ENCODE measurements around the gene CPNE5. TPM values are rescaled to one million over a fixed set of nuclear protein-coding genes. Genes with fewer than 3 reads are reported as not detected.

The CPNE5 gene
- total RNA-seq, 1 donor, result not detected

GRCh38 chr6:36717871-36718540 is 121.2 kb downstream of the CPNE5 start:
- Histone ChIP-seq H3K4me3 (ENCODE audit: insufficient read depth, low read length) (no peak overlapping the region), H3K4me2 (ENCODE audit: insufficient read depth, low read length) (no peak overlapping the region), H3K27me3 (ENCODE audit: insufficient read depth, low read length) (no peaks in the 10 kb centered on the region), H4K20me1 (ENCODE audit: insufficient read depth, low read length) (no peaks in the 10 kb centered on the region), H3K27ac (ENCODE audit: low read depth, low read length) (no peak overlapping the region), H2AFZ (ENCODE audit: low read length) (no peak overlapping the region), H3K4me1 (ENCODE audit: insufficient read depth, low read length) (no peaks in the 10 kb centered on the region), H3K79me2 (ENCODE audit: insufficient read depth, low read length) (no peaks in the 10 kb centered on the region), H3K36me3 (ENCODE audit: insufficient read depth, low read length) (no peaks in the 10 kb centered on the region), H3K9me3 (ENCODE audit: low read depth, low read length) (no peaks in the 10 kb centered on the region)
- no peak for TF ChIP-seq CTCF (IDR thresholded peaks at IDR 0.05; ENCODE audit: extremely low read depth, low read depth, low read length)
- peak; percentile 59 for DNase-seq (ENCODE audit: insufficient read length, low spot score, missing footprints)

GRCh38 chr6:36717231-36717825 is 121.9 kb downstream of the CPNE5 start:
- no peaks in the 10 kb centered on the region for H4K20me1 ChIP-seq (ENCODE audit: insufficient read depth, low read length)
- no peak for TF ChIP-seq CTCF (IDR thresholded peaks at IDR 0.05; ENCODE audit: extremely low read depth, low read depth, low read length)
- H2AFZ ChIP-seq (ENCODE audit: low read length), result no peak overlapping the region
- no peaks in the 10 kb centered on the region for H3K36me3 ChIP-seq (ENCODE audit: insufficient read depth, low read length)
- H3K4me3 ChIP-seq (ENCODE audit: insufficient read depth, low read length), result no peak overlapping the region
- no peaks in the 10 kb centered on the region for H3K4me1 ChIP-seq (ENCODE audit: insufficient read depth, low read length)
- peak; percentile 47 for DNase-seq (ENCODE audit: insufficient read length, low spot score, missing footprints)
- no peak overlapping the region for H3K27ac ChIP-seq (ENCODE audit: low read depth, low read length)
- H3K9me3 ChIP-seq (ENCODE audit: low read depth, low read length), result no peaks in the 10 kb centered on the region
- H3K27me3 ChIP-seq (ENCODE audit: insufficient read depth, low read length), result no peaks in the 10 kb centered on the region
- H3K4me2 ChIP-seq (ENCODE audit: insufficient read depth, low read length), result no peak overlapping the region
- no peaks in the 10 kb centered on the region for H3K79me2 ChIP-seq (ENCODE audit: insufficient read depth, low read length)

- Histone ChIP-seq H3K27me3 (ENCODE audit: insufficient read depth, low read length) (no peaks in the 10 kb centered on the region), H3K4me1 (ENCODE audit: insufficient read depth, low read length) (no peaks in the 10 kb centered on the region)
Measured at GRCh38 chr6:36716476-36717093, 122.7 kb downstream of the CPNE5 start.

More at GRCh38 chr6:36716476-36717093, 122.7 kb downstream of the CPNE5 start:
- Histone ChIP-seq H2AFZ (ENCODE audit: low read length) (no peak overlapping the region), H3K79me2 (ENCODE audit: insufficient read depth, low read length) (no peaks in the 10 kb centered on the region), H3K9me3 (ENCODE audit: low read depth, low read length) (no peaks in the 10 kb centered on the region), H3K4me2 (ENCODE audit: insufficient read depth, low read length) (no peak overlapping the region), H3K27ac (ENCODE audit: low read depth, low read length) (no peak overlapping the region), H4K20me1 (ENCODE audit: insufficient read depth, low read length) (no peaks in the 10 kb centered on the region), H3K36me3 (ENCODE audit: insufficient read depth, low read length) (no peaks in the 10 kb centered on the region), H3K4me3 (ENCODE audit: insufficient read depth, low read length) (no peak overlapping the region)
- TF ChIP-seq CTCF (IDR thresholded peaks at IDR 0.05; ENCODE audit: extremely low read depth, low read depth, low read length), result no peak
- peak; percentile 54 for DNase-seq (ENCODE audit: insufficient read length, low spot score, missing footprints)
